Activated naive CD4-positive, alpha-beta T cell treated with Interleukin-2 at 50 U/mL for 16 hours (primary cell): Measurements from ENCODE around the gene SRPK2.
A peak's percentile ranks its signal among the peaks of the same experiment; 100 is the strongest.

Source experiments
- DNase-seq: peaks from one replicate; pipeline ENCODE4 v3.0.0-alpha.2; 2020

The SRPK2 gene

GRCh38 chr7:105127179-105127578 is 261.5 kb downstream of the SRPK2 start:
- no peak for DNase-seq

GRCh38 chr7:105126436-105126975 is 262.2 kb downstream of the SRPK2 start:
- no peak for DNase-seq

- no peak for DNase-seq
Measured at GRCh38 chr7:105125745-105126144, 263.0 kb downstream of the SRPK2 start.

- no peak for DNase-seq
Measured at GRCh38 chr7:105122619-105123018, 266.1 kb downstream of the SRPK2 start.

GRCh38 chr7:105118612-105119600 is 269.8 kb downstream of the SRPK2 start:
- no peak for DNase-seq

GRCh38 chr7:105112440-105113418 is 276.0 kb downstream of the SRPK2 start:
- no peak for DNase-seq

GRCh38 chr7:105107458-105107857 is 281.3 kb downstream of the SRPK2 start:
- no peak for DNase-seq

- DNase-seq: peak; percentile 30
Measured at GRCh38 chr7:105106473-105106872, 282.2 kb downstream of the SRPK2 start.

GRCh38 chr7:105105579-105105978 is 283.1 kb downstream of the SRPK2 start:
- no peak for DNase-seq

GRCh38 chr7:105102557-105103352 is 286.0 kb downstream of the SRPK2 start:
- no peak for DNase-seq

- DNase-seq: no peak
Measured at GRCh38 chr7:105101864-105102263, 286.9 kb downstream of the SRPK2 start.

- no peak for DNase-seq
Measured at GRCh38 chr7:105098863-105099515, 289.7 kb downstream of the SRPK2 start.

- DNase-seq: no peak
Measured at GRCh38 chr7:105097619-105098018, 291.1 kb downstream of the SRPK2 start.

- DNase-seq: no peak
Measured at GRCh38 chr7:105096306-105096705, 292.4 kb downstream of the SRPK2 start.

- DNase-seq: no peak
Measured at GRCh38 chr7:105094966-105095365, 293.8 kb downstream of the SRPK2 start.

- no peak for DNase-seq
Measured at GRCh38 chr7:105088456-105088855, 300.3 kb downstream of the SRPK2 start.

- no peak for DNase-seq
Measured at GRCh38 chr7:105087981-105088380, 300.7 kb downstream of the SRPK2 start.

GRCh38 chr7:105086850-105087249 is 301.9 kb downstream of the SRPK2 start:
- DNase-seq: no peak

- DNase-seq: no peak
Measured at GRCh38 chr7:105084581-105084980, 304.1 kb downstream of the SRPK2 start.

- DNase-seq: no peak
Measured at GRCh38 chr7:105079348-105079747, 309.4 kb downstream of the SRPK2 start.

- no peak for DNase-seq
Measured at GRCh38 chr7:105073143-105073542, 315.6 kb downstream of the SRPK2 start.

- DNase-seq: no peak
Measured at GRCh38 chr7:105068886-105069285, 319.8 kb downstream of the SRPK2 start.
